Medulla oblongata (tissue), 1 donor: ENCODE measurements around the gene TAF4B.

Source experiments
- DNase-seq: peaks from one replicate; pipeline ENCODE4 v3.0.0-alpha.2; 2015; ENCODE audit errors: extremely low spot score

TAF4B gene

DNA sequence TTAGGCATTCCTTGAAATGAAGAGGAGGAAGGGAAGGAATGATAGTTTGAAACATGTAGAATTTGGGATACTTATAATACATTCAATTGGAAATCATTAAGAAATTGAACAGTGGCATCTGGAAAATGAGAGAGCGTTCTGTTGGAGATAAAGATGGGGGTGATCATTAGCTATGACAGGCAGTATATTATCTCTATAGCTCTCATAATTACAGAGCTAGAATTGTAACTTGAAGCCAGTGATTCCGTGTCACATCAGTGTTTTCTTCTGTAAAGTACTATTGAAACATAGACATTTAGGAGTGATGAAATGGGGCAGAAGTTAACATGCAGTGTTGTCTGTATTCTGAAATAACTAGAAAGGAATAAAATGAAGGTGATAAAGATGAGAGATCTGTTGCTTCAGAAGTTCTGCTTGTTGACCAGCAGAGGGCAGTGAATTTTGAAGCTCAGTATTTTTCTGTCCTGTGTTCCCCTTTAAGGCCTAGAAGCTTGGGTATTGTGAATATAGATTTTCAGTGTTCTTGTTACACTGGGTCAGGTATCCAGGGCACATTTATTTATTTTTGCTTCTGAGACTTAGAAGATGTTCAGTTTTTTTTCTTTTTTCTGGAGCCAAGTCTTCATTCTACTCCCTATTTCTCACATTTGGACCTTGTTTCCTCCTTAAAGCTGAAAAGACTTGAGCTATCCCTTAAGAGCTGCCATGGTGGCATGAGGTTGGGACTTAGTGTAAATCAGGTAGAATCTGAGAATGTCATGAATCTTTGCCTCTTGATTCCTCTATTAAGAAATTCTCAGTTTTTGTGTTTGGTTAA is 157.4 kb downstream of the TAF4B start:
- DNase-seq = peak; percentile 67

DNA sequence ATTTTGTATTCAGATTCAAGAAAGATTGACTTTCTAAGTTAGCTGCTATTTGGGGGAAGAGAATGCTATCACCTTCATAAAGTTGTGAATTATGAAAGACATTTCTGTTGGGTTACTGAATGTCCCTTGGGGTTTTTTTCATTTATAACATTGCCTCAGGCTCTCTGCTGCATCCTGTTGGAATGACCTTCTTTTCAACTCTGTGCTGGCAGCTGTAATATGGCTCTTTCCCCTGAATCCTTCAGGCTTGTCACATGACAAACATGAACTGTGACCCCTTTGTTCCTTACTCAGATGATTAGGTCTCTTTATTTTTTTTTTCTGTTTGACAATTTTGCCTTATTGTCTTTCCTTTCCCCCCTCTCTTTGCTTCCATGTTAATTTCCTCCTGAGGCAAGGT is 159.8 kb downstream of the TAF4B start:
- peak; percentile 63 for DNase-seq

- no peak for DNase-seq
These were observed 160.2 kb downstream of the TAF4B start for GRCh38 chr18:26386441-26386840.

DNA sequence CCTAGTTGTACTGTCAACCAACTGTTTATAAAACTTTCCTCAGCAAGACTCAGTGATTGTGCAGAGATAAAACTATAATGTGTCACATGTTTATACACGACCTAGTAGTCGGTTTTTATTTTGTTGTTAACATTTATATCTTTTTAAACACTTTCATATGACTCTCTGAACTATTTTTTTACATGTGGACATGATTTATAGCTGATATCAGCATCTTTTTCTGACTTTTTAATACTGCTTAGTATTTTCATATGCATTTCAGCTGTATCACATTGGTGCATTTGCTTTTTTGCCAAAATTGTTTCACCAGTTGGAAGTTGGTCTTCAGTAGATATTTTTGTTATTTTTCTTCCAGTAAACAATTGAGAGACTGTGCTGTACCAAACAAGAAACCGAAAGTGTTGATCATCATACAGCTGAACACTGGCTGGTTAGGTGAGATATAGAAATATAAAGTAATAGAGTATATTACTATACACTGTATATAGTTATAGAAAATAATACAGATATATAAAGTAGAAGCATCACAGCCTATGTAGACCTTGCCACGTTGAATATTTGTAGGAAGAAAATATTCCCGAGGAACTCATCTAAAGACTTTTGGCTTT is 167.9 kb downstream of the TAF4B start:
- DNase-seq = no peak

- no peak for DNase-seq
These were observed 170.8 kb downstream of the TAF4B start for GRCh38 chr18:26397019-26397418.

GRCh38 chr18:26403491-26403890 is 177.2 kb downstream of the TAF4B start:
- no peak for DNase-seq

DNA sequence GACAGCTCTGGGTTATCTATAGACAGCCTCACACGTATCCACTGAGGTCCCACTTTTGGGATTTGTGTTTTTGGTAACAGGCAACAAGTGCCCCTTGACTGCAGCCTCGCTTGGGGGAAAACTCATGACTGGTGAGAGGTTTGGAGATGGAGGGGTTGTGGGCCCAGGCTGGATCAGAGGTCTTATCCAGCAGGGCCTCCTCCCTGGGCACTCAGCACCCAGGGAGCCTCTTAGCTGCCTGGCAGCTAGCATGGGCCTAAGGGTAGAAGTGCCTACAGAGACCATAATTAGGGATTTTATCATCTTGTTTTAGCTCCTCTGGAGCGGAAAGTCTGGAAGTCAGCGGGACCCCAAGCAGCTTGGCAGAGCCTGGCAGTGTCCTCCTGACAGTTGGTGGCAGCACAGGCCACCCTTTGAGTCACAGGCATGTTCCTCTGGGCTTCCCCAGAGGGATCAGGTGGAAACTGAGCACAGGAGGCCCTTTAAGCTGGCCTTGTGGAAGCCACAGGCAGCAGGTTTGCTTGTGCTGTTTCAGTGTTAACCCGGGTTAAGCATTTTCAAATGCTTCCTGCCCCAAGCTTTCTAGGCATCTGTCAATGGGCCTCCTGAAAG is 179.1 kb downstream of the TAF4B start:
- peak; percentile 80 for DNase-seq

DNA sequence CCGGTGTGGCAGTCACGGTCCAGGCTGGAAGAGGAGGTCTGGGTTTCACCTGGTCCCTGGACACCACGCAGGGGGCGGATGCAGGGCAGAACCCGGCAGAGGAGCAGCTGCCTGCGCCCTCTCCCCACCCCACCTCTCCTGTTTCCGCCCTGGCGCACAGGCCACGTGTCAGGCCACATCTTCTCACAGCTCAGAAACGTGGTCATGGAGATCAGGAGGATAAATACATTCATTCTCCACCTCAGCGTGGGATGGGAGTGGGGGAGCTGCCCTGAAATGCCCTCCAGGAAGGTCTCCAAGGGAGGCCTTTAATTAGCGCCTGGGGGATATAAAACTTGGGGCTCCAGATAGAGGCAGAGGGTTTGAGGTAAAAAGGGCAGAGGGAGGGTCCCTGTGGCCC is 180.1 kb downstream of the TAF4B start:
- DNase-seq = no peak

DNA sequence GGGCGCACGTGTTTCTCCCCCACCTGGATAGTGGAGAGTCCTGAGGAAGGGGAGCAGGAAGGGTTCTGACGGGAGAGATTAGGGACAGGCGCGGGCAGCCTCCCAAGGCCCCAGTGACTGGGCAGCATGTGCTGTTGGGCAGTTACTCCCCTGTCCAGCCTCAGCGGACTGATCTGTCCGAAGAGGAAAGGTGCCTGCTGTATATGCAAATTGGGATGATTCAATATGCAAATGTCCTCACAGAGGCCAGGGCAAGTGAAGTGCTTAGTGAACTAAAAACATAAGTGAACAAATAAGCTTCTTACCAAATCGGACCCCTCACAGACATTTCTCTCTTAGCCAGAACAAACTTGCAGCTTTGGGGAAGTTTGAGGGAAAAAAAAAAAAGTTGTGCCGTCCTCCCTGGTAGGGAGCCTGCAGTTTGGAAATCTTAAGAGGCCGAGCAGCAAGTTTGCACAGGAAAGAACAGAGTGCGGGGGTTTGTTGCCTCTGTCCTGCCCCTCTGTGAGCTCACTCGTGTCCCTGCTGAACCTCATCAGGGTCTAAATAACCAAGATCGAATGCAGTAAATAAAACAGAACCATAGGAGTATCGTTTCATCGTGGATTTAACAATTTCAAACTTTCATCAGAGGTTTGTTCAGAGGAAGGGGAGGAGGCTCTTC is 180.7 kb downstream of the TAF4B start:
- DNase-seq = no peak

GRCh38 chr18:26407736-26408601 is 181.7 kb downstream of the TAF4B start:
- no peak for DNase-seq

DNA sequence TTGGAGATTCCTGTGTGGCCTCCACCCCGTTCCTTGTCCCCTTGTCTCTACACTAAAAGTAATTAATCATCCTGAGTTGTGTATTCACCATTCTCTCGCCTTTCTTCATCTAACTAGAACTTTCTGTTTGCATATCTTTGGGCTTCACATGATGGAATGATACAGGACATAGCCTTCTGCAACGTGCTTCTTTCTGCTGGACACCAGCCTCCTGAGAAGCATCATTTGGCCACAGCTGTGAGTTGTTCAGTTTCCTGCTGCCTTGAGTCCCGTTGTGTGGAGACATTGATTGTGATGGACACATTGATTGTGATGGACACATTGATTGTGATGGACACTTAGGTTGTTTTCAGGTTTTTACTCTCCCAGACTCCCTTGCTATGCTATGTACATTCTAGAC is 182.8 kb downstream of the TAF4B start:
- DNase-seq = no peak

GRCh38 chr18:26414901-26415440 is 188.7 kb downstream of the TAF4B start:
- no peak for DNase-seq

DNA sequence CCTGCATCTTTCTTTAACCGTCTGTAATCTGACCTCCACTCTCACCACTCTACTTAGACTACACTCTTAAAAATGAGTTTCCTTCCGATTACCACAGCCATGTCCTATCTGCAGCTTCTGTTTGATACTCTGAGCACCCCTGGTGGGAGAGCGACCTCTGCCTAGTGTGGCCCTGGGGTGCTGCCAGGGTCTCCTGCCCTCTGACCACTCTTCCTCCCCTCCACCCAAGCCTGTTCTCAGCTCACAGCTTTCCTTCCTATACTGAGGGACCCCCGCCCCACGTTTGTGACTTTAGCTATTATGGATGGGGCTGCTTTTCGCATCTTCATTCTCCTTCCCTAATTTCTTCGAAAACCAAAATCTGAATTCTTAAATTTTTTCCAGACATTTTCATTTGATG is 189.4 kb downstream of the TAF4B start:
- DNase-seq = no peak

DNA sequence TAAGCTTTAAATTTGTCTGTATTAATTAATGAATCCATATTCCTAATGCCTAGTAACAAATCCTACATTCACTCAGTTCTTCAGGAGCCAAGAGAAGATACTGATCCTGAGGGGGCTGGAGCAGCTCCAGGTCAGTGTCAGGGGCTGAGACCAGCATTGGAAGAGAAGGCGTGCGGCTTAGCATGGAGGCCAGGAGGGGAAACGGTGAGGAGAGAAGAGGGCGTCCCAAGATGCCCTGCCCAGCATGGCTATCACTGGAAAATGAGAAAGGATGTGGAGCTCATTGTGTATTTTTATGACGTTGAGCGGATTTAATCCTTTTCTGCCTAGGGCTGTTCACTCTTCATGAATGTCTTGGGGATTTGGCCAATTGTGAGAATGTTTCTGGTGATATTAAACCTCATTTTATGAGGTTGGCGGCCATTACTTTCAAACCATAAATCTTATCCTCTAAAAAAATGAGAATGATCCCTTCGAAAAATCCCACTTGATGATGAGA is 190.5 kb downstream of the TAF4B start:
- no peak for DNase-seq

GRCh38 chr18:26417190-26417589 is 190.9 kb downstream of the TAF4B start:
- no peak for DNase-seq

- DNase-seq = no peak
These were observed 192.0 kb downstream of the TAF4B start for GRCh38 chr18:26418225-26418624.

DNA sequence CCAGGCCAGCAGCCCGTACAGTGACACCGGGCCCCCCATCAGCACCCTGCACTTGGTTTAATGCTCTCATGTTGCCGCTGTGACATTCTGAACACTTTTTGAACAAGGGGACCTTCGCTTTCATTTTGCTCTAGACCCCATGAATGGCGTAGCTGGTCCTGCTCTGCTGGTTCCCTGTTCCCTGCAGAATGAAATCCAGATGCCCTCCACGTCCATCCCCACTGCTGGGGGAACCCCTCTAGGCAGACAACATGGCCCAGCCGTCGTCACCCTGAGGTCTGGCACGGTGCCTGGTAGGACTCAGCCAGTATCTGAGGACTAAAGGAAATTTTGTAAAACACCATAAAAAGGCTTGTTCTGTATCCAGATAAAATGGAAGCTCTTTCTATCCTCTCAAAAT is 193.5 kb downstream of the TAF4B start:
- no peak for DNase-seq

GRCh38 chr18:26421503-26421902 is 195.3 kb downstream of the TAF4B start:
- no peak for DNase-seq

DNA sequence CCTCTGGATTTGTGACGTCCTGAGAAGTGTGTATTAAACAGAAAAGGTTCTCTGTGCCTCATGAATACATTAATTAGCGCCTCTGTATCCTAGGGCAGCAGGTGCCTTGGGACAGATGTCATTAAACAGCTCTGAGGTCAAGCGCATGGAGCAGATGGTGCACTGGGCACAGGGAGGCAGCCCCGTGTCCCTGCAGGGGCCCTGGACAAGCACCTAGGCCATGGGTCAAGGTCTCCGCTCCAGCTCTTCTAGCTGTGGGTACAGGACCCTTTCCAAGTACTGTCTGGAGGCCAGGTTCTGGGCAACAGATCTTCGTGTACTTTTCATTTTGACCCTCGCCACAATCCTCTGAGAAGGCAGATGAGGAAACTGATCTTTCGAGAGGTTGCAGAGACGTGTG is 195.7 kb downstream of the TAF4B start:
- DNase-seq = no peak

GRCh38 chr18:26422472-26423162 is 196.4 kb downstream of the TAF4B start:
- no peak for DNase-seq
